Dendritic cell treated with granulocyte-macrophage colony-stimulating factor and Interleukin-4, amounts not matched to agents 40 ng/mL and 50 ng/mL, for 4 days (primary cell): ENCODE data around the gene FAM78B.

Experiments used
- H3K27ac Mint-ChIP-seq: one replicate; pipeline ENCODE4 v1.8.0; 2022; ENCODE audit warnings: mild to moderate bottlenecking, mixed read lengths
- H3K27me3 Mint-ChIP-seq: one replicate; pipeline ENCODE4 v1.8.0; 2022; ENCODE audit warnings: mild to moderate bottlenecking, mixed read lengths
- H3K36me3 Mint-ChIP-seq: one replicate; pipeline ENCODE4 v1.8.0; 2022; ENCODE audit warnings: low read depth, mixed read lengths
- H3K4me1 Mint-ChIP-seq: one replicate; pipeline ENCODE4 v1.8.0; 2022; ENCODE audit warnings: low read depth, mixed read lengths
- H3K4me3 Mint-ChIP-seq: one replicate; pipeline ENCODE4 v1.8.0; 2022; ENCODE audit warnings: mild to moderate bottlenecking, moderate library complexity, mixed read lengths
- H3K9me3 Mint-ChIP-seq: one replicate; pipeline ENCODE4 v1.8.0; 2022; ENCODE audit warnings: mixed read lengths
- intact Hi-C: fragments of 100-400 bp; cut with micrococcal nuclease; formaldehyde crosslinking; loops from one replicate; pipeline ENCODE4 v1.15.0; 2022

Gene FAM78B

GRCh38 chr1:166086113-166086883, 80.5 kb downstream of the FAM78B start:
- intact Hi-C loops, result no loop called here
- H3K27ac Mint-ChIP-seq, result no peak overlapping the region

GRCh38 chr1:166084613-166085012, 82.2 kb downstream of the FAM78B start:
- intact Hi-C loops, result no loop called here
- no peaks in the 10 kb centered on the region for H3K27me3 Mint-ChIP-seq
- no peak overlapping the region for H3K27ac Mint-ChIP-seq
- H3K4me3 Mint-ChIP-seq, result no peak overlapping the region
- no peaks in the 10 kb centered on the region for H3K36me3 Mint-ChIP-seq
- H3K4me1 Mint-ChIP-seq, result no peaks in the 10 kb centered on the region
- no peaks in the 10 kb centered on the region for H3K9me3 Mint-ChIP-seq

More at GRCh38 chr1:166086113-166086883, 80.5 kb downstream of the FAM78B start:
- no peaks in the 10 kb centered on the region for H3K36me3 Mint-ChIP-seq
- no peaks in the 10 kb centered on the region for H3K9me3 Mint-ChIP-seq
- no peaks in the 10 kb centered on the region for H3K4me1 Mint-ChIP-seq
- H3K27me3 Mint-ChIP-seq, result no peaks in the 10 kb centered on the region
- no peak overlapping the region for H3K4me3 Mint-ChIP-seq

- H3K27me3 Mint-ChIP-seq, result no peaks in the 10 kb centered on the region
- no peak overlapping the region for H3K4me3 Mint-ChIP-seq
- H3K4me1 Mint-ChIP-seq, result no peaks in the 10 kb centered on the region
- no peaks in the 10 kb centered on the region for H3K36me3 Mint-ChIP-seq
- H3K27ac Mint-ChIP-seq, result no peak overlapping the region
- intact Hi-C loops, result no loop called here
- H3K9me3 Mint-ChIP-seq, result no peaks in the 10 kb centered on the region
Measured at GRCh38 chr1:166083887-166084286, 82.9 kb downstream of the FAM78B start.

- Mint-ChIP-seq H3K9me3 (no peaks in the 10 kb centered on the region), H3K27ac (no peak overlapping the region), H3K27me3 (no peaks in the 10 kb centered on the region), H3K4me1 (no peaks in the 10 kb centered on the region), H3K36me3 (no peaks in the 10 kb centered on the region), H3K4me3 (no peak overlapping the region)
- intact Hi-C loops, result no loop called here
Measured at GRCh38 chr1:166082601-166083000, 84.2 kb downstream of the FAM78B start.

- Mint-ChIP-seq H3K4me3 (no peak overlapping the region), H3K36me3 (no peaks in the 10 kb centered on the region), H3K4me1 (no peaks in the 10 kb centered on the region), H3K9me3 (no peaks in the 10 kb centered on the region), H3K27ac (no peak overlapping the region), H3K27me3 (no peaks in the 10 kb centered on the region)
- intact Hi-C loops, result no loop called here
Measured at GRCh38 chr1:166080967-166081870, 85.6 kb downstream of the FAM78B start.

GRCh38 chr1:166080277-166080966, 86.4 kb downstream of the FAM78B start:
- intact Hi-C loops, result no loop called here
- no peaks in the 10 kb centered on the region for H3K27me3 Mint-ChIP-seq
- no peaks in the 10 kb centered on the region for H3K9me3 Mint-ChIP-seq
- H3K36me3 Mint-ChIP-seq, result no peaks in the 10 kb centered on the region
- H3K27ac Mint-ChIP-seq, result no peak overlapping the region
- H3K4me3 Mint-ChIP-seq, result no peak overlapping the region
- H3K4me1 Mint-ChIP-seq, result no peaks in the 10 kb centered on the region

GRCh38 chr1:166079276-166079675, 87.5 kb downstream of the FAM78B start:
- no peaks in the 10 kb centered on the region for H3K4me1 Mint-ChIP-seq
- H3K4me3 Mint-ChIP-seq, result no peak overlapping the region

GRCh38 chr1:166073489-166073888, 93.3 kb downstream of the FAM78B start:
- Mint-ChIP-seq H3K27me3 (no peaks in the 10 kb centered on the region), H3K9me3 (no peaks in the 10 kb centered on the region), H3K4me1 (no peaks in the 10 kb centered on the region), H3K27ac (no peak overlapping the region), H3K36me3 (no peaks in the 10 kb centered on the region), H3K4me3 (no peak overlapping the region)
- intact Hi-C loops, result no loop called here

More at GRCh38 chr1:166079276-166079675, 87.5 kb downstream of the FAM78B start:
- Mint-ChIP-seq H3K27ac (no peak overlapping the region), H3K9me3 (no peaks in the 10 kb centered on the region), H3K36me3 (no peaks in the 10 kb centered on the region), H3K27me3 (no peaks in the 10 kb centered on the region)
- intact Hi-C loops, result no loop called here

GRCh38 chr1:166069390-166069789, 97.4 kb downstream of the FAM78B start:
- intact Hi-C loops, result no loop called here
- Mint-ChIP-seq H3K4me3 (no peak overlapping the region), H3K36me3 (no peaks in the 10 kb centered on the region)

GRCh38 chr1:166066107-166066506, 100.7 kb downstream of the FAM78B start:
- Mint-ChIP-seq H3K4me3 (no peak overlapping the region), H3K9me3 (no peaks in the 10 kb centered on the region), H3K36me3 (no peaks in the 10 kb centered on the region), H3K4me1 (no peaks in the 10 kb centered on the region), H3K27ac (no peak overlapping the region), H3K27me3 (no peaks in the 10 kb centered on the region)
- intact Hi-C loops, result no loop called here

More at GRCh38 chr1:166069390-166069789, 97.4 kb downstream of the FAM78B start:
- Mint-ChIP-seq H3K9me3 (no peaks in the 10 kb centered on the region), H3K27ac (no peak overlapping the region), H3K4me1 (no peaks in the 10 kb centered on the region), H3K27me3 (no peaks in the 10 kb centered on the region)

GRCh38 chr1:166064951-166065350, 101.8 kb downstream of the FAM78B start:
- no peak overlapping the region for H3K27ac Mint-ChIP-seq
- H3K9me3 Mint-ChIP-seq, result no peaks in the 10 kb centered on the region
- no peaks in the 10 kb centered on the region for H3K4me1 Mint-ChIP-seq
- intact Hi-C loops, result no loop called here
- no peaks in the 10 kb centered on the region for H3K27me3 Mint-ChIP-seq
- no peaks in the 10 kb centered on the region for H3K36me3 Mint-ChIP-seq
- H3K4me3 Mint-ChIP-seq, result no peak overlapping the region

GRCh38 chr1:166064313-166064926, 102.4 kb downstream of the FAM78B start:
- H3K27ac Mint-ChIP-seq, result no peak overlapping the region
- H3K4me1 Mint-ChIP-seq, result no peaks in the 10 kb centered on the region

GRCh38 chr1:166063701-166064100, 103.1 kb downstream of the FAM78B start:
- Mint-ChIP-seq H3K27me3 (no peaks in the 10 kb centered on the region), H3K4me1 (no peaks in the 10 kb centered on the region), H3K36me3 (no peaks in the 10 kb centered on the region), H3K27ac (no peak overlapping the region), H3K4me3 (no peak overlapping the region), H3K9me3 (no peaks in the 10 kb centered on the region)
- intact Hi-C loops, result no loop called here

More at GRCh38 chr1:166064313-166064926, 102.4 kb downstream of the FAM78B start:
- intact Hi-C loops, result no loop called here
- H3K36me3 Mint-ChIP-seq, result no peaks in the 10 kb centered on the region
- no peak overlapping the region for H3K4me3 Mint-ChIP-seq
- H3K27me3 Mint-ChIP-seq, result no peaks in the 10 kb centered on the region
- no peaks in the 10 kb centered on the region for H3K9me3 Mint-ChIP-seq
